GM19324 (cell line): ENCODE measurements around the gene EIF2AK3.
"Not testable (repeated sequence)": the region's sequence is repeated elsewhere in the genome, so short reads cannot be mapped to it uniquely, and the experiment has no call there.

Source experiments
- ATAC-seq: cut with Tn5 transposase; IDR thresholded peaks from one replicate; pipeline ENCODE4 v1.9.1; 2021; ENCODE audit warnings: mild to moderate bottlenecking, moderate library complexity; ENCODE audit not compliant: unreplicated experiment, low FRiP score

Gene EIF2AK3

GRCh38 chr2:88627055-88627855 is at the start of gene EIF2AK3:
EIF2AK3 (minus strand) TSS chr2:88627464; CDS start chr2:88627274, 190 bp downstream.
- peak; percentile 93 for ATAC-seq

- ATAC-seq = no peak
Observed at GRCh38 chr2:88673363-88673762, 46.1 kb upstream of the EIF2AK3 start.

GRCh38 chr2:88671786-88672427 is 44.6 kb upstream of the EIF2AK3 start:
- no peak for ATAC-seq

- no peak for ATAC-seq
Observed at GRCh38 chr2:88669482-88670214, 42.4 kb upstream of the EIF2AK3 start.

GRCh38 chr2:88668862-88669261 is 41.6 kb upstream of the EIF2AK3 start:
- ATAC-seq = no peak

- ATAC-seq = no peak
Observed at GRCh38 chr2:88667219-88667618, 40.0 kb upstream of the EIF2AK3 start.

- no peak for ATAC-seq
Observed at GRCh38 chr2:88666576-88666975, 39.3 kb upstream of the EIF2AK3 start.

GRCh38 chr2:88660622-88661021 is 33.4 kb upstream of the EIF2AK3 start:
- no peak for ATAC-seq

- ATAC-seq = no peak
Observed at GRCh38 chr2:88659538-88659915, 32.3 kb upstream of the EIF2AK3 start.

- no peak for ATAC-seq
Observed at GRCh38 chr2:88658881-88659537, 31.7 kb upstream of the EIF2AK3 start.

GRCh38 chr2:88658326-88658725 is 31.1 kb upstream of the EIF2AK3 start:
- ATAC-seq = no peak

GRCh38 chr2:88657131-88657530 is 29.9 kb upstream of the EIF2AK3 start:
- no peak for ATAC-seq

GRCh38 chr2:88656690-88657089 is 29.4 kb upstream of the EIF2AK3 start:
- ATAC-seq = no peak

- no peak for ATAC-seq
Observed at GRCh38 chr2:88654714-88655113, 27.4 kb upstream of the EIF2AK3 start.

GRCh38 chr2:88651646-88652045 is 24.4 kb upstream of the EIF2AK3 start:
- ATAC-seq = no peak

- ATAC-seq = not testable (repeated sequence)
Observed at GRCh38 chr2:88645291-88645882, 18.1 kb upstream of the EIF2AK3 start.

GRCh38 chr2:88642278-88642677 is 15.0 kb upstream of the EIF2AK3 start:
- no peak for ATAC-seq

GRCh38 chr2:88641330-88641729 is 14.1 kb upstream of the EIF2AK3 start:
- ATAC-seq = no peak

GRCh38 chr2:88639865-88640264 is 12.6 kb upstream of the EIF2AK3 start:
- no peak for ATAC-seq

- ATAC-seq = no peak
Observed at GRCh38 chr2:88638743-88639142, 11.5 kb upstream of the EIF2AK3 start.
